SH-SY5Y (cell line): Measurements from ENCODE around the gene NLRX1.

Source experiments
- GATA2 ChIP-seq: IDR thresholded peaks from 2 replicates; pipeline ENCODE4 v1.6.1; 2011; ENCODE audit warnings: mild to moderate bottlenecking, low read depth, low read length
- GATA3 ChIP-seq: IDR thresholded peaks from 2 replicates; pipeline ENCODE4 v1.6.1; 2011; ENCODE audit warnings: low read depth, mild to moderate bottlenecking, low read length, moderate library complexity

Gene NLRX1

DNA sequence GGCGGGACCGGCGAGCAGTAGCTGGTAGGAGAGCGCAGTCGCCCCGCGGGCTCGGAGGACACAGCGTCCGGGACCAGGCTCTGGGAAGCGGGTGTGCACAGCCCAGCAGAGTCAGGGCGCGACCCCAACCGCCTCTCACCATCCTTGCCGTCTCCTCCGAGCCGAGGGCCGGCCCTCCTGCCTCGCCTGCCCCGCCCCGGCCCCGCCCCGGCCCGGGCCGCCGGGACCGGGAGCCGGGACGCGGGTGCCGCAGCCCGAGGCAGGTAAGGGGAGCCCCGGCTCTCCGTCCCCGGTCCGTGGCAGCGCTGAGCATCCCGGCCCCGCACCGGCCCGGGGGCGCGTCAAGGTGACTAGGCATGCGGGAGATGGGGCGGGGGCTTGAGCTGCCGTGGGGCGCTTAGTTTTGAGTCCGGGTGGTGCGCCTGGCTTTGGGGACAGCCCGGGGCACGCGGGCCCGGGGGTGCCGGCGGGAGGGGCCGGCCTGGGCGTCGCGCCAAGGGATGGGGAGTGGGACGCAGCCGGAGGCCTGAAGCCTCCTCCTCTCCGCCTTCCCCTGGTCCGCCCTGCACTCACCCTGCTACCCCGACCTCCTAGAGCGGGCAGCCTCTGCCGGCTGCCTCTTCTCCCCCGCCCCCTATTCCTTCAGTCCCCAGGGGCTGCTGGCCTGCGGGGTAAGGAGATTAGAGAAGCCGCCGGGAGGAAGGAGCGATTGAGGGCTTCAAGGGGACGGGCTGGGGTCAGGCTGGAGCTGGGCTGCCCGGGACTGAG is 19.3 kb upstream of the NLRX1 start, which contains the start of gene ABCG4:
Gene ABCG4 (plus strand): TSS at position 35 of the 768 bp plus-strand sequence. CDS start 914 bp downstream, outside the sequence.
- no peak for TF ChIP-seq GATA3
- TF ChIP-seq GATA2: no peak

DNA sequence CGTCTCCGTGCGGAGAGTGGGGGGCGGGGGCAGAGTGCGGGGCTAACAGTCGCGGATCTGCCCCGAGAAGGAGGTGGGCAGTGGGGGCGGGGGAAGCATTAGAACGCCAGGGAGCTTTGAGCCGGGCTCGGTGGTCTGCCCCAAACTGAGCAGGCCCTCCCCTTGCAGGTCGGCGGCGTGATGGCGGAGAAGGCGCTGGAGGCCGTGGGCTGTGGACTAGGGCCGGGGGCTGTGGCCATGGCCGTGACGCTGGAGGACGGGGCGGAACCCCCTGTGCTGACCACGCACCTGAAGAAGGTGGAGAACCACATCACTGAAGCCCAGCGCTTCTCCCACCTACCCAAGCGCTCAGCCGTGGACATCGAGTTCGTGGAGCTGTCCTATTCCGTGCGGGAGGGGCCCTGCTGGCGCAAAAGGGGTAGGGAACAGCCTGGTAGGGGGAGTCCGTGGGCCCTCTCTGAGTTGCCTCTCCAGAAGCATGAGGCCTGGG is 18.7 kb upstream of the NLRX1 start:
- TF ChIP-seq GATA3 (no peak), GATA2 (no peak)

DNA sequence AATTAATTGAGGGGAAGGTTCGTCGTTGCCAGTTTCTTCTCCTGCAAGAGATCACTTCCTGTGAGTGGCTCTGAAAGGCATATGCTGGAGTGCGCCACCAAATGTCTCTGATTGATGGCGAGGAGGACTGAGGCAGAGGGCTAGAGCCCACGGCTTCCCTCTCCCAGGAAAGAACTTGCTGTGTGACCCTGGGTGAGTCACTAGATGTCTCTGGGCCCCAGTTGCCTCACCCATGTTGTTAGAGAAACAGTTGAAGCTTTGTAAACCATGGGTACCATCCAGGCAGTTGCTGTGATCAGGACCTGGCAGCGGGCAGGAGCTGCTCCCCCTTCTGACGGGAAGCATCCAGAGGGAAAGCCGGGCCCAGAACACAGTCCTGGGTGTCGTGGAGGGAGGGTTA is 16.5 kb upstream of the NLRX1 start:
- TF ChIP-seq GATA2 (no peak), GATA3 (no peak)

DNA sequence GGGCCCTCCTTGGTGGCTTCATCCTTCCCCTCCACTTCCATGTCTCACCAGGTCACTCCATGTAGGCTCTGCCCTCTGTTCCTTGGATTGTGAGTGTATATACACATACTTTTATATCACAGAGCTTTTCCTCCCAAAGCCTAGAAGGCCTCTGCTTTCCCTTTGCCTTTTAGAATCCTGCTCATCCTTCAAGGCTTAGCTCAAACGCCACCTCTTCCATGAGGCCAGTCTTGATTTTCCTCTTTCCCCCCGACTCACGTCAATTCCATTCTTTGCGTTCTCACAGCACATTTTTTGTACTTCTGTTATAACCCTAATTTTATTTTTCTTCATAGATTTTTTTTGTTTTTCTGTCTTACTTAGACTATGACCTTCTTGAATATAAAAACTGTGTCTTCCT is 15.9 kb upstream of the NLRX1 start:
- TF ChIP-seq GATA2 (no peak), GATA3 (no peak)

DNA sequence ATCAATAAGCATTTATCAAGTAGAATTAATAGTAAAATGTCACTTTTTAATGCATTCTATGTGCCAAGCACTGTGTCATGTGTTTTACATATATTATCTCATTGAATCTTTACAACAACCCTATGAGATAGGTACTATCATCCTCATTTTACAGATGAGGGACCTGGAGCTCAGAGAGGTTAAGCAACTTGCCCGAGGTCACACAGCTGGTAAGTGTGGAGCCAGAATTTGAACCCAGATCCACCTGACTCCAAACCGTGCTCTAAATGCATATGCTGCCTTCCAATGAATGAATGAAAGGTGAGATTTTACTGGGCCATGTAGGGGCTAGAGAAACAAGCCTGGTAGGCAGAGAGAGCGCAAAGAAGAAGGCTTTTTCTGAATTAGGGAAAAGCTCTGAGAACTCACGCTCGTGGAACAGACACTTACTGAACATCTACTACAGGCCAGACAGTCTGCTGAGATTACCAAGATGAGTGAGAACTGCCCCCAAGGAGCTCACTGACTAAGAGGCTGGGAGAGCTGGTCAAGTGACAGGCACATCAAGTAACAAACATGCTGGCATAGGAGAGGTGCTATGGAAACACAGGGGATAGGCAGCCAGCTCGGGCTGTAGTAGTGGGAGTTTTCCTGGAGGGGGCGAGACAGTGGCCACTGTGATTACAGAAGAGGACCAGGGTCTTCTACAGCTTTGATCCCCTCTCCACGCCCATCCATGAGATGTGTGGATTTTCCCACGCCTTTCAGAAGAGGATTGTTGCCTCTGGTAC is 15.3 kb upstream of the NLRX1 start:
- no peak for TF ChIP-seq GATA3
- TF ChIP-seq GATA2: no peak

DNA sequence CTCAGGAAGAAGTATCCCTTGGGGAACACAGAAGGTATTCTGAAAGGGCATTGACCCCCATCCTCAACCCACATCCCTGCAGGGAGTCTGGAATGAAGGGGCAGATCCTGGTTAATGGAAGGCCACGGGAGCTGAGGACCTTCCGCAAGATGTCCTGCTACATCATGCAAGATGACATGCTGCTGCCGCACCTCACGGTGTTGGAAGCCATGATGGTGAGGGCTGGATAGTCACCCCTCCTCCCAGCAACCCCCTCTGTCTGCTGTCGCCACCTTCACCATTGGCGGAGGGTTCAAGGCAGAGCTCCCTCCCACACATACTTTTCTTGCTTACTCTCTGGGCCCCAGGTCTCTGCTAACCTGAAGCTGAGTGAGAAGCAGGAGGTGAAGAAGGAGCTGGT is 14.3 kb upstream of the NLRX1 start:
- TF ChIP-seq GATA3: no peak

DNA sequence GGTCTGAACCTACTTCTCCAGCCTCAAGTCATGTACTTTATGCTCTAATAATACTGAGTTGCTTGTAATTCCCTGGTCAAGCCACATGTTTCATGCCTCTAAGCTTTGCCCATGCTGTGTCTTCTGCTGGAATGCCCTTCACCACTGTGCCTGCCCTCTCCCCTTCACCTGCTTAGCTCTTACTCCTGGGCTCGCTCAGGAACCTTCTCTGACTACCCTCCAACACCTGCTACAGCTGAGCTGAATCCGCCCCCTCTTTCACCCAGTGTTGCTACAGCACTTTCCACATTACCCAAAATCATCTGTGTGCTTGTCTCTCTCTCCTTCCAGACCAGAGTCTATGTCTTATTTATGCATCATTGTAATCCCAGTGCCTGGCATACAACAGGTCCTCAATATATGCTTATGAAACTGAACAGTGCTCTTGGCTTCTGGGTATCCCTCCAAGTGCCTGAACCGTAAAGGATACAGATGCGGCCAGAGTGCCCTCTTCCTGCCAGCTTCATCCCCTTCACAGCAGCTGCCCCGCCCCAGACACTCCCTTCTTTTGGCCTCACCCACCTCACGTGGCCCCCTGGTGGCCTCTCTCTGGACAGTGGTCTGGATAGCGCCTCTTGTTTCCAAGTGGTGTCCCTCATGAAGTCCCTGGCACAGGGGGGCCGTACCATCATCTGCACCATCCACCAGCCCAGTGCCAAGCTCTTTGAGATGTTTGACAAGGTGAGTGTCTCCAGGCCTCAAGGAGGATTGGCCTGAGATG is 12.6 kb upstream of the NLRX1 start:
- TF ChIP-seq GATA2 (no peak), GATA3 (no peak)

DNA sequence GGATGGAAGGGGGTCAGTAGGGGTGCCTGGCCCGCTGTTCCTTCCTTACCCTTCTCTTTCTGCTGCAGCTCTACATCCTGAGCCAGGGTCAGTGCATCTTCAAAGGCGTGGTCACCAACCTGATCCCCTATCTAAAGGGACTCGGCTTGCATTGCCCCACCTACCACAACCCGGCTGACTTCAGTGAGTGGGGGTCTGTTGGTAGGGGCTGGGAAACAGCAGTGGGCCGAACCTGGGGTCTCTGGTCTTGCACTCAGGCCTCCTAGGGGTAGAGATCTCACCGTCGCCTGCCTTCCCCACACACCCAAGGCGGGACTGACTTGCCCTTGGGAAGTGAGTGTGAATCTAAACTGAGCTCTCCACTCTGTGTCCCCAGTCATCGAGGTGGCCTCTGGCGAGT is 12.0 kb upstream of the NLRX1 start:
- TF ChIP-seq GATA3: no peak
- no peak for TF ChIP-seq GATA2

DNA sequence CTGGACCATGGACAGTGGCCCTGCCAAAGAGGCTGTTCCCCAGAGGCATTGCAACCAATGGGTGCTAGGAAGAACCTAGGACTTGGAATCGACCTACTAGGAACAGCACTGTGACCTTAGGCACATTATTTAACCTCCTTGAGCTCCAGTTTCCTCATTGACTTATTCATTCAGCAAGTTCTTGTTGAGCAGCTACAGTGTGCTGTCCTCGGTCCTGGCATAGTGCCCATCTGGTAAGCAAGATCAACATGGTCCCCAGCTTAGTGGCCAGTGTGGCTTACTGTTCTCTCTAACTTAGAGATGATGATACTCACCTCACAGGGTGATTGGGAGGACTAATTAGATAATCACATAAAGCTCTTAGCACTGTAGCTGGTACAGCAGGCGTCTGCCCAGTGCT is 11.5 kb upstream of the NLRX1 start:
- no peak for TF ChIP-seq GATA3
- TF ChIP-seq GATA2: no peak

DNA sequence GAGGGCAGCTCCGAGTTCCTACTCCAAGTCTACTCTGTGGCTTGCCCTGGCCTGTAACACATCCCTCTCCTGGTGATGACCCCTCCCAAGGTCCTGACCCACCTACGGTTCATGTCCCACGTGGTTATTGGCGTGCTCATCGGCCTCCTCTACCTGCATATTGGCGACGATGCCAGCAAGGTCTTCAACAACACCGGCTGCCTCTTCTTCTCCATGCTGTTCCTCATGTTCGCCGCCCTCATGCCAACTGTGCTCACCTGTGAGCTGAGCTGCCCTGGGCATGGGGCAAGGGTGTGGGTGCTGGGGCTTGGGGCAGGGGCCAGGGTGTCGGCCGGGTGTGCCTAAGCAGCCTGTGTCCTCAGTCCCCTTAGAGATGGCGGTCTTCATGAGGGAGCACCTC is 10.1 kb upstream of the NLRX1 start:
- TF ChIP-seq GATA3 (no peak), GATA2 (no peak)

DNA sequence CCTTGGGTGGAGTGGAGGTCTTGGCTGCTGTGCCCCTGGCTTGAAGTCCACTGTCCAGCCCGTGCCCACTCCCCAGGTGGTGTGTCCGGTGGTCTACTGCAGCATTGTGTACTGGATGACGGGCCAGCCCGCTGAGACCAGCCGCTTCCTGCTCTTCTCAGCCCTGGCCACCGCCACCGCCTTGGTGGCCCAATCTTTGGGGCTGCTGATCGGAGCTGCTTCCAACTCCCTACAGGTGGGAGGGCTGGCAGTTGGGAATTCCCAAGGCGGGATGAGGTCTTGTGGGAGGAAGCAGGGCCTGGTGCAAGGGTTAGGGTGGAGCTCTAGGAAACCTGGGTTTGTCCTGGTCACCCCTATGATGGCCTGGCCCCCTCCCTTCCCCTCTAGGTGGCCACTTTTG is 8.4 kb upstream of the NLRX1 start:
- TF ChIP-seq GATA2: no peak
- TF ChIP-seq GATA3: no peak

DNA sequence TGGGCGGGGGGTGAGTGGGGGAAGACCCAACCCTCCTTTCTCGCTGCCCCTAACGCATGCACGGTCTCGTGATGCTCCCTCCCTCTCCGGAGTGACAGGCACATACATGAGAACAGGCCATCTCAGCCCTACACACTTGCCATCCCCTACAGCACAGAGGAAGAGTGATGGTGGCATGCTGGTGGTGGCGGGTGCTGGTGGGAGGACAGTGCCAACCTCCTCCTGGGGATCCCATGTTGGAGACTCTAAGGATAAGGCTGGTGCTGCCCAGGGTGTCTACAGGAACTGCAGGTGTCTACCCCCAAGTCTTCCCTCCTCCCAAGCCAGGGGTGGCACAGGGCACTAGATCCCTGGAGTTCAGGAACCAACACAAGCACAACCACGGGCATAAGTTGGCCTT is 6.7 kb upstream of the NLRX1 start:
- TF ChIP-seq GATA2 (no peak), GATA3 (no peak)

DNA sequence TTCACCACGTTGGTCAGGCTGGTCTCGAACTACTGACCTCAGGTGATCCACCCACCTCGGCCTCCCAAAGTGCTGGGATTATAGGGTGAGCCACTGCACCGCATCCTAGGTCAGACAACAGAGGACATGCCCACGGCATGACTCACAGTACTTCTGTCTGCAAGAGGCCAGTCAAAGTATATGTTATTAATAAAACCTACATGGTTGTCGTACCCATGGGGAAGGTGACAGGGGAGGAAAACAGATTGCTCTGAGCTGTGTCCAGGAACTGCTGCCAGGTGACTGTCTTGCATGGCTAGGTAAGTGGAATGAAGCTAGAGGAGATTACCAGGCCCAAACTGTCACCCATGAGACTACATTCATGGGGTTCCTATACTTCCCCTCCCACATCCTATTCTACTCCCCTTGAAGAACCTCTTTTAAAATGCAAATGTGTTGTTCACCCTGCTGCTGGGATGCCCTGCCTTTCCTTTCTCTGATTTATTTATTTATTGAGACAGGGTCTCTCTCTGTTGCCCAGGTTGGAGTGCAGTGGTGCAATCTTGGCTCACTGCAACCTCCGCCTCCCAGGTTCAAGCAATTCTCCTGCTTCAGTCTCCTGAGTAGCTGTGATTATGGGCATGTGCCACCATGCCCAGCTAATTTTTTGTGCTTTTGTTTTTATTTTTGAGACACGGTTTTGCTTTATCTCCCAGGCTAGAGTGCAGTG is 2.0 kb upstream of the NLRX1 start:
- TF ChIP-seq GATA3 (no peak), GATA2 (no peak)

DNA sequence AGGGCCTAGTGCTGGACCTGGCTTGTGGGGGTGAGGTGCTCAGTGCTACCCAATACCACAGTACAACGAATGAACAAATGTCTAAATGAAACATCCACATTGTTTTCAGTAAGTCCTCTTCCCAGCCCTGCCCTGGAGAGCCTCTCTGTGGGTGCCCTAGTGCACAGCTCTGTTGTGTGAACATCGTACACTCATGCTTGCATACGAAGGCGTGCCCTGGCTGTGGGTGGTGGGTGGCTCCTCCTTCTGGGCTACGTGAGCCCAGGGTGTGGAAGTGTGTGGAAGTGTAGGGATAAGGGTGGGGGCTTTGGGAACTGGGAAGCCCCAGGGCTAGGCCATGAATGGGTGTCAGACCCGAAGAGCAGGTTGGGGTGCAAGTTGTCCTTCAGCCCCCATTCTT is 592 bp upstream of the NLRX1 start:
- TF ChIP-seq GATA3: no peak
- TF ChIP-seq GATA2: no peak
